B cell (primary cell): ENCODE data around the gene BCL2.

Experiments
- EZH2 ChIP-seq: IDR thresholded peaks from 2 replicates; pipeline ENCODE4 v1.6.1; 2012; ENCODE audit warnings: borderline replicate concordance, low read depth, mild to moderate bottlenecking, moderate library complexity, low read length; ENCODE audit not compliant: insufficient read depth, poor library complexity, severe bottlenecking
- TF ChIP-seq, protein P1 (sequence below): fragments of 200-600 bp; IDR thresholded peaks from one replicate; pipeline ENCODE4 v1.8.0; 2022; ENCODE audit warnings: antibody characterized with exemption, mild to moderate bottlenecking

DNA sequence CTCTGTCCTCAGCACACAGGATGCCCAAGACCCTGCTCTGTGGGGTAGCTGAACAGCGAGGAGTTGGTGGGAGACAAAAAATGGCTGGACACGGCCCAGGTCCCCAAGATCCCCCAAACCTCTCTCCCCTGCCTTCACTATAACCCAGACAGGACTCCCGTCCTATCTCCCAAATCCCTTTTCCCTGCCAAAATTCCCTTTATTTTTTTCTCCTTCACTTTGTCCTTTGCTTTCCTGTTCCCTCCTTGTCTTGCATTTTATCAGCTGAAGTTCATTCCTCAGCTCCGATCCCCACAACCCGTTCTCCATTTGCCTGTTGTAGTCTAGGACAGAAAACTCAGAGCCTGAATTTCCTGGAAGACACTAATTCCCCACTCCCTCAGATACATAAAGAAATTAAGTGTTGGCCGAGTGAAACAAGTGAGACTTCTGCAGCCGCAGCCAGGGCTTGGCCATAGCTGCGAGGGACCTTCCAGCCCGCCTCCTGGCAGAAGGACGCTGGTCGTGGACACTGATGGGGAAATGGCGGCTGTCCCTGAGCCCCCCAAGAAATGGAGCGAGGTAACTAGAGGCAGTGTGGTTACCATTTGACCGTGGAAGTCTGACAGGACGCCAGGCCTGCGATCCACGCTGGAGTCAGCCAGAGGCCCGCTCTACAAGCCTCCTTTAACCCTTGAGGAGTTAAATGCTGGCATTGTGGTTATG, 173.6 kb downstream of the BCL2 start:
- TF ChIP-seq, protein P1, sequence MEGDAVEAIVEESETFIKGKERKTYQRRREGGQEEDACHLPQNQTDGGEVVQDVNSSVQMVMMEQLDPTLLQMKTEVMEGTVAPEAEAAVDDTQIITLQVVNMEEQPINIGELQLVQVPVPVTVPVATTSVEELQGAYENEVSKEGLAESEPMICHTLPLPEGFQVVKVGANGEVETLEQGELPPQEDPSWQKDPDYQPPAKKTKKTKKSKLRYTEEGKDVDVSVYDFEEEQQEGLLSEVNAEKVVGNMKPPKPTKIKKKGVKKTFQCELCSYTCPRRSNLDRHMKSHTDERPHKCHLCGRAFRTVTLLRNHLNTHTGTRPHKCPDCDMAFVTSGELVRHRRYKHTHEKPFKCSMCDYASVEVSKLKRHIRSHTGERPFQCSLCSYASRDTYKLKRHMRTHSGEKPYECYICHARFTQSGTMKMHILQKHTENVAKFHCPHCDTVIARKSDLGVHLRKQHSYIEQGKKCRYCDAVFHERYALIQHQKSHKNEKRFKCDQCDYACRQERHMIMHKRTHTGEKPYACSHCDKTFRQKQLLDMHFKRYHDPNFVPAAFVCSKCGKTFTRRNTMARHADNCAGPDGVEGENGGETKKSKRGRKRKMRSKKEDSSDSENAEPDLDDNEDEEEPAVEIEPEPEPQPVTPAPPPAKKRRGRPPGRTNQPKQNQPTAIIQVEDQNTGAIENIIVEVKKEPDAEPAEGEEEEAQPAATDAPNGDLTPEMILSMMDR = no peak
- TF ChIP-seq EZH2 = no peak
